Left colon (tissue), 2 donors: ENCODE data around the gene MEX3A. TPM values are rescaled to one million over a fixed set of nuclear protein-coding genes. Genes with fewer than 3 reads are reported as not detected.

Source experiments
- ATAC-seq: fragments of 200-7000 bp; cut with Tn5 transposase; one replicate; pipeline ENCODE4 v1.9.1; 2020; ENCODE audit warnings: mild to moderate bottlenecking, moderate library complexity
- DNase-seq, 2 donors: peaks; one replicate each; pipeline ENCODE4 v3.0.0-alpha.2; 2020
- intact Hi-C, 2 donors: fragments of 100-400 bp; cut with DNase I in 1 of 2; cut with micrococcal nuclease in 1 of 2; formaldehyde crosslinking; loops; one replicate each; pipeline versions ENCODE4 v1.11.2 to v1.14.0; 2022; cut with DNase I, micrococcal nuclease
- total RNA-seq, 2 donors: library from RNA; stranded (reverse); fragmentation: NEBNext Ultra II Directional; extraction: Animal tissue kit (Norgen Biotek cat#: 25700); gene quantifications; one replicate each; pipeline ENCODE4 v1.2.1, GENCODE V29; 2021
- donor health status: DM: no; HTN: no; CAD: no.
- donor health status: DM: yes; HTN: yes; CAD: no.

MEX3A gene
- total RNA-seq, 2 donors from 2014 or later, result 0.78 to 1.1 TPM

GRCh38 chr1:156090138-156090839 is 8.0 kb upstream of the MEX3A start:
- intact Hi-C loops, result loop anchor here in 1 of 2 donors (5.0 kb wide), 1 partner anchor 137 kb away; no protein-coding TSS in a partner anchor
- no peak for DNase-seq
- no peak for ATAC-seq

GRCh38 chr1:156089704-156090103 is 7.4 kb upstream of the MEX3A start:
- DNase-seq, result no peak
- ATAC-seq, result no peak
- intact Hi-C loops, result loop anchor here (2.0 to 5.0 kb wide), 2 partner anchors 135 to 138 kb away; no protein-coding TSS in a partner anchor

GRCh38 chr1:156086256-156086662 is 4.0 kb upstream of the MEX3A start:
- intact Hi-C loops, result no loop called here
- no peak for ATAC-seq
- DNase-seq, result no peak

GRCh38 chr1:156083800-156084790 is 1.8 kb upstream of the MEX3A start:
- intact Hi-C loops, result no loop called here
- no peak for ATAC-seq
- DNase-seq, result no peak

GRCh38 chr1:156081917-156082308 is 352 bp downstream of the MEX3A start:
- ATAC-seq (no peak), DNase-seq (no peak)
- intact Hi-C loops, result no loop called here

GRCh38 chr1:156081180-156081916 is 917 bp downstream of the MEX3A start:
- intact Hi-C loops, result no loop called here

GRCh38 chr1:156080863-156081179 is 1.4 kb downstream of the MEX3A start:
- DNase-seq, result no peak
- intact Hi-C loops, result no loop called here
- no peak for ATAC-seq

More at GRCh38 chr1:156081180-156081916, 917 bp downstream of the MEX3A start:
- peak in 1 of 2 donors; percentile 11 for DNase-seq
- no peak for ATAC-seq

GRCh38 chr1:156080241-156080862 is 1.9 kb downstream of the MEX3A start:
- DNase-seq (no peak), ATAC-seq (no peak)
- intact Hi-C loops, result no loop called here

- no peak for DNase-seq
- ATAC-seq, result no peak
- intact Hi-C loops, result no loop called here
Measured at GRCh38 chr1:156079762-156080161, 2.5 kb downstream of the MEX3A start.

- intact Hi-C loops, result no loop called here
- DNase-seq (no peak), ATAC-seq (no peak)
Measured at GRCh38 chr1:156078728-156079127, 3.5 kb downstream of the MEX3A start.

GRCh38 chr1:156077430-156077760 is 4.9 kb downstream of the MEX3A start:
- ATAC-seq (no peak), DNase-seq (no peak)
- intact Hi-C loops, result no loop called here

GRCh38 chr1:156076609-156077429 is 5.4 kb downstream of the MEX3A start:
- peak in 1 of 2 donors; percentile 44 for DNase-seq
- intact Hi-C loops, result no loop called here
- ATAC-seq, result peak; percentile 24

GRCh38 chr1:156075775-156076204 is 6.5 kb downstream of the MEX3A start:
- intact Hi-C loops, result no loop called here
- ATAC-seq (no peak), DNase-seq (no peak)

- intact Hi-C loops, result no loop called here
- DNase-seq (no peak), ATAC-seq (no peak)
Measured at GRCh38 chr1:156075162-156075561, 7.1 kb downstream of the MEX3A start.

- intact Hi-C loops, result no loop called here
- no peak for ATAC-seq
- DNase-seq, result no peak
Measured at GRCh38 chr1:156074661-156075060, 7.6 kb downstream of the MEX3A start.

- ATAC-seq (no peak), DNase-seq (no peak)
- intact Hi-C loops, result no loop called here
Measured at GRCh38 chr1:156073740-156074139, 8.5 kb downstream of the MEX3A start.

GRCh38 chr1:156073110-156073687 is 9.1 kb downstream of the MEX3A start:
- intact Hi-C loops, result no loop called here
- no peak for DNase-seq
- no peak for ATAC-seq

- intact Hi-C loops, result no loop called here
- DNase-seq (no peak), ATAC-seq (no peak)
Measured at GRCh38 chr1:156072251-156072650, 10.0 kb downstream of the MEX3A start.
